Measurements from ENCODE around the gene SLC34A3. TPM values are rescaled to one million over a fixed set of nuclear protein-coding genes. Genes with fewer than 3 reads are reported as not detected.

SLC34A3 gene
- total RNA-seq, 4 donors from 2014 or later, result 0.11 to 1.7 (median 0.38) TPM; not detected in 1

DNA sequence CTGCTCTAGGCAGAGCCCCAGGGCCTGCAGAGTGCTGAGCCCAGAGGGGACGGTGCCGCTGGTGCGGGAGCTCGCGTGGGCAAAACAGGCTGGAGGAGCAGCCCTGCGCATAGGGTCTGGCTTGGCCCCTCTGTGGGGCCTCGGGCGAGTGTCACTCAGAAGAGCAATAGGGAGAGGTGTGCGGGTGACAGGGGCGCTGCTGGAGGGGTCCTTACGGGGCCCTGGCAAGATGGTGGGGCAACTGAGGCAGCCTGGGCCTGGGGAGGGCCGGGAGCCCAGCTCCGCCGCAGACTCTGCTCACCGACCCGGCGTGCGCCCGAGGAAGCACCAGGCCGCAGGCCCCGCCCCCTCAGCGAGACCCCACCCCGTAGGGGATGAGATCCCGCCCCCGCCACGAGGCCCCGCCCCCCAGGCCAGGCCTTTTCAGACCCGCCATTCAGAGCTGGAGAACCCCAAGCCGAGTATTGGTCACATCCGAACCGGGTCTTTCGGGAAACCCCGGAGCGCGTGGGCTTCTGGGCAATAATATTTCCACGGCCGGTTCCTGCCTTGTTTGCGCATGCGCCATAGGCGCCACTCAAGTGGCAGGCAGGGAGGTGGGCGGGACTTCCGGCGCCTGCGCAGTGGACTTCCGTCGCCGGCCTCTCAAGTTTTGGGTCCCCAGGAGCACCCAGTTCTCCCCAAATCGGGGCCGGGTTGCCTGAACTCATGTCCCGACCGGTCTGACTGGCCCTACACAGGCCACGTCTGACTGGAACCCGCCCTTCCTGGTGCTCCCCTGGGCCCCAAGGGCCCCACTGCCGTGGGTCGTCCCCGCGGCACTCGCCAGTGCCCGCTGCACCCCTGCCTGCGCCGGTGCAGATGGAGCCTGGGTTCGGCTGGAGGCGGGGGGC is 7.4 kb upstream of the SLC34A3 start:
- TF ChIP-seq, protein P1, sequence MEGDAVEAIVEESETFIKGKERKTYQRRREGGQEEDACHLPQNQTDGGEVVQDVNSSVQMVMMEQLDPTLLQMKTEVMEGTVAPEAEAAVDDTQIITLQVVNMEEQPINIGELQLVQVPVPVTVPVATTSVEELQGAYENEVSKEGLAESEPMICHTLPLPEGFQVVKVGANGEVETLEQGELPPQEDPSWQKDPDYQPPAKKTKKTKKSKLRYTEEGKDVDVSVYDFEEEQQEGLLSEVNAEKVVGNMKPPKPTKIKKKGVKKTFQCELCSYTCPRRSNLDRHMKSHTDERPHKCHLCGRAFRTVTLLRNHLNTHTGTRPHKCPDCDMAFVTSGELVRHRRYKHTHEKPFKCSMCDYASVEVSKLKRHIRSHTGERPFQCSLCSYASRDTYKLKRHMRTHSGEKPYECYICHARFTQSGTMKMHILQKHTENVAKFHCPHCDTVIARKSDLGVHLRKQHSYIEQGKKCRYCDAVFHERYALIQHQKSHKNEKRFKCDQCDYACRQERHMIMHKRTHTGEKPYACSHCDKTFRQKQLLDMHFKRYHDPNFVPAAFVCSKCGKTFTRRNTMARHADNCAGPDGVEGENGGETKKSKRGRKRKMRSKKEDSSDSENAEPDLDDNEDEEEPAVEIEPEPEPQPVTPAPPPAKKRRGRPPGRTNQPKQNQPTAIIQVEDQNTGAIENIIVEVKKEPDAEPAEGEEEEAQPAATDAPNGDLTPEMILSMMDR (IDR thresholded peaks at IDR 0.05), result peak in 2 of 6 experiments; percentile 9 to 41
- peak in 3 of 4 donors; percentile 11 to 54 (median 13) for TF ChIP-seq POLR2A (IDR thresholded peaks at IDR 0.05)
- DNase-seq, result peak; percentile 88
- intact Hi-C loops (cut with DNase I), result no loop called here
- peaks cover 0 to 13% (median 0%) of the 10 kb centered on the region in 4 donors for H3K27me3 ChIP-seq
- WGBS, 2 donors, result 0% methylated on average over 5 of the region's 63 CpGs; no CpG with 5 or more reads in 1 of the 2 donors
- H3K4me3 ChIP-seq, result peak overlapping the region; percentile 47 to 89 (median 66)
- no peaks in the 10 kb centered on the region for H3K36me3 ChIP-seq
- peak overlapping the region; percentile 92 to 97 (median 96) for H3K27ac ChIP-seq
- H3K9me3 ChIP-seq, result no peaks in the 10 kb centered on the region
- H3K4me1 ChIP-seq, result peaks cover 40 to 90% (median 56%) of the 10 kb centered on the region in 3 donors

GRCh38 chr9:137224830-137225694 is 5.6 kb upstream of the SLC34A3 start, which contains the start of gene CYSRT1:
Gene CYSRT1 (plus strand): TSS chr9:137225174. CDS start chr9:137225622, 448 bp downstream.
- DNase-seq, result no peak
- 12 to 26% methylated on average over 5 to 6 of the region's 23 CpGs for WGBS, 2 donors
- Histone ChIP-seq H3K4me3 (peak within 1 kb of the TSS; percentile 47 to 89 (median 66)), H3K27me3 (peaks cover 0 to 31% (median 0%) of the 10 kb centered on the region in 4 donors), H3K27ac (peak within 1 kb of the TSS; percentile 92 to 97 (median 96)), H3K9me3 (no peaks in the 10 kb centered on the region), H3K36me3 (no peaks in the 10 kb centered on the region), H3K4me1 (peaks cover 38 to 78% (median 48%) of the 10 kb centered on the region in 3 donors)
- TF ChIP-seq POLR2A (IDR thresholded peaks at IDR 0.05), result peak in 2 of 4 donors; percentile 23 to 57
- TF ChIP-seq, protein P1 (IDR thresholded peaks at IDR 0.05), result no peak
- intact Hi-C loops (cut with DNase I), result loop anchor here (5.0 kb wide), 1 partner anchor 108 kb away; no protein-coding TSS in a partner anchor

DNA sequence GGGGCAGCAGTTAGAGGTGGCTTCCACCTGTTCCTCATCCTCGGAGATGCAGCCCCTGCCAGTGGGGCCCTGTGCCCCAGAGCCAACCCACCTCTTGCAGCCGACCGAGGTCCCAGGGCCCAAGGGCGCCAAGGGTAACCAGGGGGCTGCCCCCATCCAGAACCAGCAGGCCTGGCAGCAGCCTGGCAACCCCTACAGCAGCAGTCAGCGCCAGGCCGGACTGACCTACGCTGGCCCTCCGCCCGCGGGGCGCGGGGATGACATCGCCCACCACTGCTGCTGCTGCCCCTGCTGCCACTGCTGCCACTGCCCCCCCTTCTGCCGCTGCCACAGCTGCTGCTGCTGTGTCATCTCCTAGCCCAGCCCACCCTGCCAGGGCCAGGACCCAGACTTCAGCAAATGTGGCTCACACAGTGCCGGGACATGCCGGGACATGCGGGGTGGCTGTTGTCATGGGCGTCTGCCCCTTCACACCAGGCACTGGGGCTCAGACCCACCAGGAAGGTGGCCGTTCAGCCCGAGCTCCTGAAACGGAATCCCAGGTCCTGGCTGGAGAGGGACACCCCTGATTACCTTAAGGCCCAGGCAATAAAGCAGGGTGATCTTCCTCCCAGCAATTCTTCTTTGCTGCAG is 4.9 kb upstream of the SLC34A3 start:
- H3K4me3 ChIP-seq, result peak overlapping the region; percentile 32 to 62 (median 53)
- peak overlapping the region; percentile 92 to 97 (median 96) for H3K27ac ChIP-seq
- peaks cover 0 to 38% (median 0%) of the 10 kb centered on the region in 4 donors for H3K27me3 ChIP-seq
- intact Hi-C loops (cut with DNase I), result loop anchor here (5.0 kb wide), 1 partner anchor 109 kb away; no protein-coding TSS in a partner anchor
- no peaks in the 10 kb centered on the region for H3K9me3 ChIP-seq
- 95% methylated on average over 3 of the region's 21 CpGs; no CpG with 5 or more reads in 1 of the 2 donors for WGBS, 2 donors
- TF ChIP-seq, protein P1 (IDR thresholded peaks at IDR 0.05), result no peak
- no peak for TF ChIP-seq POLR2A (IDR thresholded peaks at IDR 0.05)
- H3K4me1 ChIP-seq, result peaks cover 38 to 70% (median 48%) of the 10 kb centered on the region in 3 donors
- DNase-seq, result no peak
- no peaks in the 10 kb centered on the region for H3K36me3 ChIP-seq

GRCh38 chr9:137226338-137227053 is 4.2 kb upstream of the SLC34A3 start:
- Histone ChIP-seq H3K4me3 (peak overlapping the region; percentile 32 to 62 (median 53)), H3K27ac (peak overlapping the region; percentile 92 to 97 (median 96)), H3K27me3 (peaks cover 0 to 45% (median 0%) of the 10 kb centered on the region in 4 donors), H3K9me3 (no peaks in the 10 kb centered on the region), H3K36me3 (no peaks in the 10 kb centered on the region), H3K4me1 (peaks cover 36 to 64% (median 46%) of the 10 kb centered on the region in 3 donors)
- intact Hi-C loops (cut with DNase I), result loop anchor here (5.0 kb wide), 1 partner anchor 109 kb away; no protein-coding TSS in a partner anchor
- peak in 1 of 4 donors; percentile 26 for TF ChIP-seq POLR2A (IDR thresholded peaks at IDR 0.05)
- TF ChIP-seq, protein P1 (IDR thresholded peaks at IDR 0.05), result no peak
- no peak for DNase-seq
- WGBS, 2 donors, result 70% methylated on average over 2 of the region's 18 CpGs; no CpG with 5 or more reads in 1 of the 2 donors

All from esophagus squamous epithelium (tissue), 5 donors.